Endothelial cell of umbilical vein (primary cell): Measurements from ENCODE around the gene HAUS7.

Experiments used
- CTCF ChIP-seq, 2 donors: IDR thresholded peaks; 1 replicate in 1 of 2; 2 replicates in 1 of 2; pipeline ENCODE4 v1.5.1; 2011; ENCODE audit warnings: low read length in 2 of 2, mild to moderate bottlenecking in 2 of 2, moderate library complexity in 2 of 2, control low read depth in 1 of 2, inconsistent platforms in 1 of 2, low read depth in 1 of 2; ENCODE audit not compliant: insufficient read depth in 1 of 2; ENCODE audit errors: extremely low read depth in 1 of 2
- EZH2 ChIP-seq: IDR thresholded peaks from 2 replicates; pipeline ENCODE4 v1.6.1; 2012; ENCODE audit warnings: borderline replicate concordance, low read depth, mild to moderate bottlenecking, moderate library complexity, low read length, inconsistent platforms; ENCODE audit not compliant: severe bottlenecking

DNA sequence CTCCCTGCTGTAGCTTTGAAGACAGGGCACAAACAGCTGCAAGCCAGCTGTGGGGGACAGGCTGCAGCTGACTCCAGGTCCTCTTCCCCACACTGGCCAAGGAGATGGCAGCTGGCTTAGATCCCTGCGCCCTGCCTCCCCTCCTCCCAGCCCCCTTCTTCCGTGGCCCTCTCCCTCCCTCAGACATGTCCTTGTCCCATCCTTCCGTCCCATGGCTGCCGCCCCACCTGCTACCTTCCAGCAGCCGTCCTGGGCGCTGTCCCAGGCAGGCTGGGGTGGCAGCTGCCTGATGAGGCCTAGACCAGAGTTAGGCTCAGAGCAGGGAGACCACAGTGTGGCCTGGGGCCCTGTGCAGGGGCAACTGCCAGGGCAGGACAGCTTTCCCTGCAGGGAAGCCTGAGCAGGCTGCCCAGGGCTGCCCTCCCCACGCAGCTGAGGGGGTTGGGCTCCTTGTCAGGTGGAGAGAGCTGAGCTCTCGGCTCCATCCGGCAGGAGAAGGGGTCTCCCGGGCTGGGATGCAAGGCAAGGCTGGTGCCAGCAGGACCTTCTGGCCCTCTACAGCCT lies 21.1 kb upstream of the HAUS7 start:
- TF ChIP-seq EZH2 (no peak), CTCF (IDR thresholded peaks at IDR 0.05; ENCODE audit: extremely low read depth in 1 of 2, insufficient read depth in 1 of 2, low read depth in 1 of 2, low read length in 2 of 2) (no peak)
